ENCODE measurements around the gene PCGF5.

The PCGF5 gene

DNA sequence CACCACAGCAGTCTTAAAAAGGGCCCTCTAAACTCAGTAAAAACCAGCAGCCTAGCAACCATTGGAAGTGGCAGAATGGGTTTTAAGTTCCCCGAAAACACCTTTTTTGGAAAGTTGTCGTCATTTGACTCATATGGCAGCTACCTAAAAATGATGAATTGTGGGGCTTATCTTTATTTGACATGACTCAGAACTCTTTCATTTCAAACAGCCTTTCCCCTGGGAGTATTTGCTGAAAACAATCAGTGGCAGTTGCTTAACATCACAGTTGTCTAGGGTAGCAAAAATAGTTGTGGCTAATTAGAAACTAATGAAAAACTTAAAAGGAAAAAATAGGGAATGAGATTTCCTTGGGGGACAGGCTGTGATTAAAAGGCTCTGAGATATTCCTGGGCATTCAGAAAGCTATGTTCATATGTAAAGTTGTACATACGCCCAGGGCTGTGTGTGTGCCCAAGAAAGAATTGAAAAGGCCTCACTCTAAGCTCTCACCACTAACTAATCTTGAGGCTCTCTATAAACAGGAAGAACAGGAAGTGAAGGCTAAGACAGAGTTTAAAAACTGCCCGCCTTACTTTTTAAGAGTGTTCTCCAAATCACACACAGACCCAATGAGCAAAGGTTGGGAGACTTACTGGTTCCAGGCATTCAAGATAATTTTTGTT lies 108.0 kb downstream of the PCGF5 start:
- ATAC-seq, result no peak
- DNase-seq, result no peak
